IPS-18a (cell line): ENCODE data around the gene RNF41.
"Not testable (repeated sequence)": the region's sequence is repeated elsewhere in the genome, so short reads cannot be mapped to it uniquely, and the experiment has no call there.

ENCODE experiments used
- H3K27ac ChIP-seq: one replicate; pipeline ENCODE4 v1.5.1; 2013; ENCODE audit warnings: low read length
- H3K27me3 ChIP-seq: one replicate; pipeline ENCODE4 v1.6.1; 2013; ENCODE audit warnings: mild to moderate bottlenecking, low read length; ENCODE audit not compliant: control insufficient read depth, insufficient read depth
- H3K36me3 ChIP-seq: one replicate; pipeline ENCODE4 v1.6.1; 2013; ENCODE audit warnings: low read depth, low read length; ENCODE audit not compliant: control insufficient read depth
- H3K4me1 ChIP-seq: one replicate; pipeline ENCODE4 v1.6.1; 2013; ENCODE audit warnings: low read depth, low read length; ENCODE audit not compliant: control insufficient read depth
- H3K4me3 ChIP-seq: one replicate; pipeline ENCODE4 v1.5.1; 2013; ENCODE audit warnings: low read length
- H3K9ac ChIP-seq: one replicate; pipeline ENCODE4 v1.6.1; 2013; ENCODE audit warnings: mild to moderate bottlenecking, low read length, moderate library complexity
- H3K9me3 ChIP-seq: one replicate; pipeline ENCODE4 v1.6.1; 2013; ENCODE audit warnings: low read depth, low read length; ENCODE audit not compliant: control insufficient read depth

RNF41 gene

DNA sequence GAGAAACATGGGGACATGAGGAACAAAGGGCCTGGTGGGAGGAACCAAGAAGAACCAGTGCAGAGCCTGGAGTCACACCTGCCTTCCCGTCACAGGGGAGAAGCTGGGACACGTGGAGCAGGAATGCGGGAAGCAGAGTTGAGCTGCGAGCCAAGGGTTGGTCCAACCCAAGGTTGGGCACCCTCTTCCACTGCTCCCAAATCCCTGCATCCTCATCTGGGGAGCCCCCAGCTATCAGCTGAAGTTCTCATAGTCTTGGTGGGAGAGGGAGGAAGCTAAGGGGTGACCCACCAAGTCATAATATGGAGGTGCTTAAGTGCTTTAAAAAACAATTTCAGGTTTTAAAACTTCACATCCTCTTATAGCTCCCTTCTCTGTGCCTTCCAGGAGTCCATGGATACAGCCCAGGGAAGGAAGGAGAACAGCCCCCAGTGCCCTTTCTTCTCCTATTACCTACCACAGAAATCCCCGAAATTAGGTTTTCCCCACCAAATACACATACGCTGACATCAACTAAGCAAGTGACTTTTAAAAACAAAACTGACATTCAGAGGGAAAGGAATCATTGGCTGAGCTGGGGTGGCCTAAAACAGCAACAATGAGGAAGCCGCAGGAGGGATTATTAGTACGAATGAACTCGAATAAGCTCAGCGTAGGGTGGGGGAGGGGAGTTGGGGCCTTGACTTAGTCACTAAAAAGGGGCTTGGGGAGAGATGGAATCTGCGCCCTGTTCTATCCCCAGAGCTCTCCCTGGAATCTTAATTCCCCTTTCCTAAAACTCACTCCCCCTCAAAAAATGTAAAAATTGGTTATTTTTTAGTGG lies 59.0 kb downstream of the RNF41 start:
- no peaks in the 10 kb centered on the region for H3K27me3 ChIP-seq
- no peak overlapping the region for H3K9ac ChIP-seq
- peaks cover 72% of the 10 kb centered on the region for H3K36me3 ChIP-seq
- peaks cover 26% of the 10 kb centered on the region for H3K4me1 ChIP-seq
- no peaks in the 10 kb centered on the region for H3K9me3 ChIP-seq
- no peak overlapping the region for H3K4me3 ChIP-seq
- H3K27ac ChIP-seq, result no peak overlapping the region

DNA sequence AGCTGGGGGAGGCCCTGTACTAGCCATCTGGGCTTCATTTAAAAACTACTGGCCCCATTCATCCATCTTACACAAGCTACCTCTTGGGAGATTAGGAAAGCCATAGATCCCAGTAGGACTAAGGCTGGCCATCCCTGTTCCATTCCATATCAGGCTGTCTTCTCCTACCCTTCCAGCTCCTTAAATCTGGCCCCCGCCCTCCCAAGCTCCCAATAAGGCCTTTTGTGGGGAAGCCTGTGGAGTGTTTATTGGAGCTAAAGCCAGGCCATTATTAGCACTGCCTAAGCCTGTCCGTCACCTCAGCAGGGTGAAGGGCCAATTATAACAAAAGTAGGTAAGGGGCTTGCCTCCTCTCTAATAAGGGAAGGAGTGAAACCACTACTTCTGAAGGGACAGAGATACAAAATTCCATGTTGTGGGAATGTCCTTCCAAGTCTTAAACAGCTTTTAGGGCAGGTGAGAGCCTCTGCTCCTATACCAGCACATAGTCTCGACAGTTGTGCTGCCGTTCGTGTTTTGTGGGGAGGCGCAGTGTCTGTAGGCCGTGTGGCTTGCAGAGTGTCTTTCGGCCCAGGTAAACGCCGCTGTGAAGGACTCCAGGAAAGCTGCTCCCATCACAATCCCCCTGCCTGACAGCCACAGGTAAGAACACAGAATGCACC lies 59.9 kb downstream of the RNF41 start:
- Histone ChIP-seq H3K9me3 (no peaks in the 10 kb centered on the region), H3K9ac (no peak overlapping the region), H3K4me1 (peaks cover 26% of the 10 kb centered on the region), H3K4me3 (no peak overlapping the region), H3K27ac (no peak overlapping the region), H3K27me3 (no peaks in the 10 kb centered on the region), H3K36me3 (peaks cover 67% of the 10 kb centered on the region)

DNA sequence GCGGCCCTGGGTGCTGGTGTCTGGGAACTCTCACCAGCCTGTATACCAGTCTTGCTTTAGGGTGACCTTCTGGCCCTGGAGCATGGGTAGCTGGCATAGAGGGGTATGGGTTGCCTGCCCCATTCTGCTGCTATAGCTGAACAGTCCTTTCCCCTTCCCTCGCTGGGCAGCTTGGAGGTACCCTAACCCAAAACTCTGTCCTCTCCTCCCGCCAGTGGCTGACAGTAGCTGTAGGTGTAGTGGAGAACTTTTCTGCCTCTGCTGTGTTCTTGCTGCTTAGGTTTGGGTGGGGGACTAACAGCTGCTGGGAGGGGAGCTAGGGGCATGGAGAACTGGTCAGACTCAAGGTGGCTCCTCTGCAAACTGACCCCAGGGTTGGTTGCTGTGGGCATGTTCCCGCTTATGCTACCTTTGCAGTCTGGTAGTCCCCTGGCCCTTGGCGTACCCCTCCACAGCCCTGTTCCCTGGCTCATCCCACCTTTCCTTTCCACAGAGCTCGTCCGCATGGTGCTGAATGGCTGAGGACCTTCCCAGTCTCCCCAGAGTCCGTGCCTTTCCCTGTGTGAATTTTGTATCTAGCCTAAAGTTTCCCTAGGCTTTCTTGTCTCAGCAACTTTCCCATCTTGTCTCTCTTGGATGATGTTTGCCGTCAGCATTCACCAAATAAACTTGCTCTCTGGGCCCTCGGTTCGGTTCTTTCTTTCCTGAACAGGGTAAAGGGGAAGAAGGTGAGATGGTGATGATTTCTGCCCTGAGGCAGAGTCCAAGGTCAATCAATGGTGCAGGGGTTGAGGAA lies 60.6 kb downstream of the RNF41 start:
- peaks cover 62% of the 10 kb centered on the region for H3K36me3 ChIP-seq
- peaks cover 26% of the 10 kb centered on the region for H3K4me1 ChIP-seq
- no peak overlapping the region for H3K27ac ChIP-seq
- peak overlapping the region; percentile 87 for H3K9ac ChIP-seq
- H3K4me3 ChIP-seq, result peak overlapping the region; percentile 69
- no peaks in the 10 kb centered on the region for H3K9me3 ChIP-seq
- no peaks in the 10 kb centered on the region for H3K27me3 ChIP-seq

DNA sequence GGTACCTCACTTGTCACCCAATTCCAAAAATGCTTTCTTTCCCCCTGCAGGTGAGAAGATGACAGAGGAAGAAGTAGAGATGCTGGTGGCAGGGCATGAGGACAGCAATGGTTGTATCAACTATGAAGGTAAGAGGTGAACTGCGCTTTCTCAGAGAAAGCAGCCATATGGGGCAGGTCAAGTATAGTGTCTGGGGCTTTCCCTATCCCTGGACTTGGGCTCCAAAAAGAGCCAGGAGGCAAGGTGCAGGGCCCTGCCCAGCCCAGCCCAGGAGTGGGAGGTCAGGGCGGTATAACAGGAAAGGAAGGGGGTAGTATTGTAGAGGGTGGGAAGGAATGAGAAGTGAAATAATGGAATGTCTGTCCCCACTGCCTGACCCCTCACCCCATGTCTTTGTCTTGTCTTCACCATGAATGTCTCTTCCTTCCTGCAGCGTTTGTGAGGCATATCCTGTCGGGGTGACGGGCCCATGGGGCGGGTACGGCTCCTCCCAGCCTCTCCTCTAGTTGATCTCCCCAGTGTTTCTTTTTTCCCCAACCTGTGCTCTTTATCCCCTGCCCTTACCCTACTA lies 61.4 kb downstream of the RNF41 start:
- Histone ChIP-seq H3K27me3 (no peaks in the 10 kb centered on the region), H3K27ac (no peak overlapping the region), H3K4me1 (peaks cover 26% of the 10 kb centered on the region), H3K36me3 (peaks cover 60% of the 10 kb centered on the region), H3K9me3 (no peaks in the 10 kb centered on the region), H3K9ac (peak overlapping the region; percentile 87), H3K4me3 (peak overlapping the region; percentile 69)

DNA sequence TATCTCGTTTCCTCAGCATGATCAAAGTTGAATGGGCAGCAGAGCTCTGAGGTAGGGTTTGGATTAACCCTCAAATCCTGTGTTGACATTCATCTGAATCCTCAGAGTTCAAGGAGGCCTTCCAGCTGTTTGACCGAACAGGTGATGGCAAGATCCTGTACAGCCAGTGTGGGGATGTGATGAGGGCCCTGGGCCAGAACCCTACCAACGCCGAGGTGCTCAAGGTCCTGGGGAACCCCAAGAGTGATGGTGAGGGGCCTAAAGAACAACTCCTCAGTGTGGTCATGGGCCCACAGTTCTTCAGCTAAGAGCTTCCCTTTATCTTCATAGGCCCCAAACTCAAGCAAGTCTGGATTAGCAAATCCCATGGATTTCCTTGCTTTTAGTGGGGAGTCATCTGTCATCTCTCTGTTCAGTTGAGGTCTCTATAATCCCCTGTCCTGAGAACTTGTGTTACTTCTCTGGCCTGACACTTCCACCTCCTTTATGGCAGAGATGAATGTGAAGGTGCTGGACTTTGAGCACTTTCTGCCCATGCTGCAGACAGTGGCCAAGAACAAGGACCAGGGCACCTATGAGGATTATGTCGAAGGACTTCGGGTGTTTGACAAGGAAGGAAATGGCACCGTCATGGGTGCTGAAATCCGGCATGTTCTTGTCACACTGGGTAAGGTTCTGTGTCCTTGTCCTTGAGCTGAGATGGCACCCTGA lies 62.1 kb downstream of the RNF41 start:
- H3K4me1 ChIP-seq, result peaks cover 26% of the 10 kb centered on the region
- H3K36me3 ChIP-seq, result peaks cover 62% of the 10 kb centered on the region
- no peaks in the 10 kb centered on the region for H3K9me3 ChIP-seq

DNA sequence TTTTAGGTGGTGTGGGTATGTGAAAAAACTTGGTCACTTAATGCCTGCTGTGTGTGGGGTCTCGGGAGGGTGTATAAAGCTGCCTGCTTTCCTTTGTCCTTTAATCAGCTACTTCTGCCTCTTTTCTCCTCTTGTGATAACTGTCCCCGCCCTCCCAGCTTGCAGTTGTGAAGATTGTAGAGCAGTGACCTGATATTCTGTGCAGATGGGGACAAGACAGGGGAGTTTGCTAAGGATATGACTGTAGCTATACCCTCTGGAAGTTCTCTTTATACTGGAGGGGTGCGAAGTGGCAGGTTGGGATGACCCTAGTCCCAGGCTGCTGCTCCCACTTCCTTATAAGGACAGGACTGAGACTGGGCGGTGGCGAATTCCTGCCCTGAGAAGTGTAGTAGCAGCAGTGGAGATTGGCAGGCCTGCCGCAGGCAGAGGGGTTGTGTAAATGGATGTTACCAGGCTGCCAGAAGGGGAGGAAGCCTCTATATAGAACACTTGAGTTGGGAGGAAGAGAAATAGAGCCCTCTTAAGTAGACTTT lies 62.7 kb downstream of the RNF41 start:
- Histone ChIP-seq H3K4me1 (peaks cover 26% of the 10 kb centered on the region), H3K4me3 (peak overlapping the region; percentile 69), H3K27ac (peak overlapping the region; percentile 72), H3K27me3 (no peaks in the 10 kb centered on the region), H3K36me3 (peaks cover 56% of the 10 kb centered on the region), H3K9me3 (no peaks in the 10 kb centered on the region), H3K9ac (peak overlapping the region; percentile 87)

More for the DNA sequence above, 62.1 kb downstream of the RNF41 start:
- peak overlapping the region; percentile 87 for H3K9ac ChIP-seq
- H3K27ac ChIP-seq, result peak overlapping the region; percentile 72
- peak overlapping the region; percentile 69 for H3K4me3 ChIP-seq
- no peaks in the 10 kb centered on the region for H3K27me3 ChIP-seq

DNA sequence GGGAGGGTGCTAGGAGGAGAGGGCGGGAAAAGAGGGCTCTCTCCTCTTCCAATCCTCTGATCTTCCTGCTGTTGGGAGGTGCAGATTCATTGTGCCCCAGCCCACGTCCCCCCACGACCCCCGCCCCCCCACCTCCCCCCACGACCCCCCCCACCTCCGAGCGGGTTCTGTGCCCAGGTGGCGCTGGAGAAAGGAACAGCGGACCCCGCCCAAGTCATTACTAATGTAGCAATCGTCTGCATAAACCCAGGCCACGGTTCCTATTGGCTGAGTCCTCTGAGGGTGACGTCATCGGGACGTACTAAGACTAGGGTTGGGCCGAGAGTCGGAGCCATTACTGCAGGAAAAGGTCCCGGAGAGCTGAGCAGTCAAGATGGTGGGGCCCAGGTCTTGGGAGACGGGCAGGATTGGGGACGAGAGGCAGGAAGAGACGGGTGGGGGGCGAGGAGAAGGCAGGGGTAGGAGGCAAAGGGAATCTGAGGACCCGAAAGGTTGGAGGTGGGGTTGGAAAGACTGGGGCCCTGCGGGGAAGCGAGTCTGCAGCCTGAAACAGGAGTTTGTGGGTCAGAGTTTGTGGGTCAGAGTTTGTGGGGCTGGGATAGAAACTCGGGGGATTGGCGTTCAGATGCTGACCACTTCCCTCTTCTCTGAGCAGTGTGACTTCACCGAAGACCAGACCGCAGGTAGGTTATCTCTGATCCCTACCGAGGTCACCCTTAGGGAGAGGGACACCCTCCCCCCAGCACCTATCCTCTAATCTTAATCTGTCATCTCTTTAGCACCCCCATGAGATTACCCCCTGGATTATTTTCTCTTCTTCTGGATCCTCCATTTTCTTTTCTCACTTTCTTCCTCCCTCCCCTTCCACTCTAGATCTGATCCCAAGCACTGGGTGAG lies 63.4 kb downstream of the RNF41 start, which contains the start of gene MYL6:
Gene MYL6 (plus strand): TSS at position 331 of the 897 bp plus-strand sequence. CDS start 43 bp downstream, at position 374.
- Histone ChIP-seq H3K27ac (peak within 1 kb of the TSS; percentile 89), H3K36me3 (peaks cover 49% of the 10 kb centered on the region), H3K9ac (peak within 1 kb of the TSS; percentile 87), H3K4me1 (peaks cover 24% of the 10 kb centered on the region), H3K27me3 (no peaks in the 10 kb centered on the region), H3K9me3 (no peaks in the 10 kb centered on the region), H3K4me3 (peak within 1 kb of the TSS; percentile 69)

DNA sequence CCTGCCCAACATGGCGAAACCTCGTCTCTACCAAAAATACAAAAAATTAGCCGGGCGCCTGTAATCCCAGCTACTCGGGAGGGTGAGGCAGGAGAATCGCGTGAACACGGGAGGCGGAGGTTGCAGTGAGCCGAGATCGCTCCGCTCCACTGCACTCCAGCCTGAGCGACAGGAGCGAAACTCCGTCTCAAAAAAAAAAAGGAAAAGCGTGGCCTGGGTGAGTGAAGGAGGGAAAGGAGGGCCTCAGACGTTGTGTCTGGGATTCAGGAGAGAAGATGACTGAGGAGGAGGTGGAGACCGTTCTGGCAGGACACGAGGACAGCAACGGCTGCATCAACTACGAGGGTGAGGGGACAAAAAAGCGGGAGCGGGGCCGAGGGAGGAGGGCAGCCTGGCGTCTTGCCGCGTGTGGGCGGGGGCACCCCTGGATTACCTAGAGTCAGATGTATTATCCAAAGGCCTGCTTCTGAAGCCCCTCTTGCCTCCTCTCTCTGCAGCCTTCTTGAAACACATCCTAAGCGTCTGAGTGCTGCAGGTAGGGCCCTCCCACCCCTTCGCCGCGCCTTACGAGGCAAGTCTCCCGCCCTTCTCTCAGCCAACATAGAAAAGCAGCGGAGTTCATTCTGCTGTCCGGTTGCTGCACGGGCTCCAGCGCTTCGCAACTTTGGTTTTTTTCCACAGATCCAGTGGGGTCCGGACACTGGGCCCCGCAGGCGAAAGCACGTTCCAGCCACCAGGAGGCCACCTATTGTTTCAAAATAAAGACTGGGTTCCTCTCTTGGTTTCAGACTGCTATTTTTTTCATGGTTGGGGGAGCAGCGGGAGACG lies 64.3 kb downstream of the RNF41 start:
- Histone ChIP-seq H3K9me3 (no peaks in the 10 kb centered on the region), H3K4me3 (peak overlapping the region; percentile 62), H3K4me1 (peaks cover 22% of the 10 kb centered on the region), H3K9ac (peak overlapping the region; percentile 76), H3K27me3 (no peaks in the 10 kb centered on the region), H3K27ac (peak overlapping the region; percentile 89), H3K36me3 (peaks cover 43% of the 10 kb centered on the region)

DNA sequence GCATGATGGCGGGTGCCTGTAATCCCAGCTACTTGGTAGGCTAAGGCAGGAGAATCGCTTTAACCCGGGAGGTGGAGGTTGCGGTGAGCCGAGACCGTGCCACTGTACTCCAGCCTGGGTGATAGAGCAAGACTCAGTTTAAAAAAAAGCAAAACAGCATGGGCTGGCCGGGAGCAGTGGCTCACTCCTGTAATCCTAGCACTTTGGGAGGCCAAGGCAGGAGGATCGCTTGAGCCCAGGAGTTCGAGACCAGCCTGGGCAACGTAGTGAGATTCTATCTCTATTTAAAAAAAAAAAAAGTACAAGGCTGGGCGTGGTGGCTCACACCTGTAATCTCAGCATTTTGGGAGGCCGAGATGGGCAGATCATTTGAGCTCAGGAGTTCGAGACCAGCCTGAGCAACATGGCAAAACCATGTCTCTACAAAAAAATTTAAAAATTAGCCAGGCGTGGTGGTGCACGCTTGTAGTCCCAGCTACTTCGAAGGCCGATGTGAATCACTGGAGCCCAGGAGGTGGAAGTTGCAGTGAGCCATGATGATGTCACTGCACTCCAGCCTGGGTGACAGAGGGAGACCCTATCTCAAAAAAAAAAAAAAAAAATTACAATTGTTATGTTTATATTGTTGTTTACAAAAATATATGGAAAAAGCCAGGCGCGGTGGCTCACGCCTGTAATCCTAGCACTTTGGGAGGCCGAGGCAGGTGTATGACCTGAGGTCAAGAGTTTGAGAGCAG lies 65.1 kb downstream of the RNF41 start:
- H3K27me3 ChIP-seq, H3K9me3 ChIP-seq: not testable (repeated sequence)
- Histone ChIP-seq H3K4me3 (peak overlapping the region; percentile 62), H3K4me1 (peaks cover 21% of the 10 kb centered on the region), H3K9ac (peak overlapping the region; percentile 76), H3K36me3 (peaks cover 36% of the 10 kb centered on the region), H3K27ac (peak overlapping the region; percentile 89)
